NCI-H146 treated with DMSO at 0.1 percent for 48 hours (cell line): Measurements from ENCODE around the gene MAP2K4.
"Not testable (repeated sequence)": the region's sequence is repeated elsewhere in the genome, so short reads cannot be mapped to it uniquely, and the experiment has no call there.

Source experiments
- DNase-seq: peaks from one replicate; lab custom pipeline; 2025; ENCODE audit not compliant: unreplicated experiment; lab: John Stamatoyannopoulos, UW

Gene MAP2K4

DNA sequence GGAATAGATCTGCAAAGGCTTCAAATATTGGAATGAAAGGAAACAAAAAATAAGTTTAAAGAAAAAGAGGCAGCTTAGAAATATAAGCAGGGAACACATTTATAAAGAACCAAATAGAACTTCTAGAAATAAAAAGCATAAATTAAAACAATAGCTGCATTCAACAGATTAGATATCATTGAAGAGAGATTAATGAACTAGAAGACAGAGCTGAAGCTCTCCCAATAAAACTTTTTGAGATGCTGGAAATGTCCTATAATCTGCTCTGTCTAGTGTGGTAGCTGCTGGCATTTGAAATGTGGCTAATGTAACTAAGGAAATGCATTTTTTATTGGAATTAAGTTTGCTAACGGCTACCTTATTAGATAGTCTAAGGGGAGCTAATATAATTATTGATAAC lies 115.6 kb downstream of the MAP2K4 start:
- DNase-seq: no peak

DNA sequence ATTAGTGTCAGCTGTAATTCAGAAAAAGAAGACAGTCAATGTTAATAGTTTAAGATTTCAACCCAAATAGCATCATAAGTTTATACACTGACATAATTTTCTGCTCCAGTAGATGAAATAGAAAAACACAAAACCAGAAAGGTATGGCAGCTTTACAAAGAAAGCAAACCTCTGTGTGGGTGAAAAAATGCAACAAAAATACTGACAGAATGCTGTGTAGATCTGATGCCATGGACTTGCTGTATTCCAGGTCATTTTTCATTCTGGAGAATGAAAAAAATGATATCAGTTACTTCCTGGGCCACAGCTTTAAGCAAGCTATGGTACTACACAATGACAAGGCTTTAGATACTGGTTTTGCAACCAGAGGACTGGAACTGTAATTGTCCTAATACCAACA lies 116.0 kb downstream of the MAP2K4 start:
- DNase-seq: no peak

DNA sequence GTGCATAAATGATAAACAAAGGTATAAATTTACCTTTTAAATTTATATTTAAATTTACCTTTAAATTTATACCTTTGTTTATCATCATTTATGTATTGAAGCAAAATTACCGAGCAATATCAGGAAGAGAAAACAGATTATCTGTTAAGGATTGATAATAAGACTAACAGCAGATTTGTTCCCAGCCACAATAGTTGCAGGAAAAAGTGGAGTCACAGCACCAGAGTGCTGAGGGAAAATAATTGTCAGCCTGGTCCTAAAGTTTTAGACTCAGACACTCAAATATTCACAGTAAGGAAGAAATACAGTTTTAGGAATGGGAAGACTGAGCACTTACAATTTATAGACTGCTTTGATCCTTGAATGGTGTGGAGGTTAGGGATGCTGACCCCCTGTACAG lies 117.2 kb downstream of the MAP2K4 start:
- DNase-seq: no peak

DNA sequence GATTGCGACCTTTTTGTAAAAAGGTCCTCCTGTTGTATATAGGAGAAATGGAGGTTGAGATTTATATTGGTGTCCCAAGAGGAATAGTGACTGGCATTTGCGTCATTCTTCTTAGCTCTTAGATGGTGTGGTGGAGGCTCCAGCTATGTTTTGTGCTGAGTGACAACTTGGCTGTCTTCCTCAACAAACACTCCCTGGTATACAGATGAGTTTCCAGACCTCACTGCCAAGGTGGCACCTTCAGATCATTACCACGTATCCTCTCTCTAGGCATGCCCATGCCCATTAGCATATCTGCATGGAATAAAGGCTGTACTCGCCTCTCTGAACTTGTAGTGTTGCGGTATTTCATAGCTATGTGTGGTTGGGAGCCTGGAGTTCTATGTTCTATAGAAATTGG lies 120.0 kb downstream of the MAP2K4 start:
- DNase-seq: no peak

DNA sequence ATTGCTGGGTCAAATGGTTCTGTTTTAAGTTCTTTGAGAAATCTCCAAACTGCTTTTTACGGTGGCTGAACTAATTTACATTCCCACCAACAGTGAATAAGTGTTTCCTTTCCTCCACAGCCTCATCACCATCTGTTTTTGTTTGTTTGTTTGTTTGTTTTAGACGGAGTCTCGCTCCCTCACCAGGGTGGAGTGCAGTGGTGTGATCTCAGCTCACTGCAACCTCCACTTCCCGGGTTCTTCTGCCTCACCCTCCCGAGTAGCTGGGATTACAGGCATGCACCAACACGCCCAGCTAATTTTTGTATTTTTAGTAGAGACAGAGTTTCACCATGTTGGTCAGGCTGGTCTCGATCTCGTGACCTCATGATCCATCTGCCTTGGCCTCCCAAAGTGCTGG lies 141.5 kb downstream of the MAP2K4 start:
- DNase-seq: not testable (repeated sequence)

DNA sequence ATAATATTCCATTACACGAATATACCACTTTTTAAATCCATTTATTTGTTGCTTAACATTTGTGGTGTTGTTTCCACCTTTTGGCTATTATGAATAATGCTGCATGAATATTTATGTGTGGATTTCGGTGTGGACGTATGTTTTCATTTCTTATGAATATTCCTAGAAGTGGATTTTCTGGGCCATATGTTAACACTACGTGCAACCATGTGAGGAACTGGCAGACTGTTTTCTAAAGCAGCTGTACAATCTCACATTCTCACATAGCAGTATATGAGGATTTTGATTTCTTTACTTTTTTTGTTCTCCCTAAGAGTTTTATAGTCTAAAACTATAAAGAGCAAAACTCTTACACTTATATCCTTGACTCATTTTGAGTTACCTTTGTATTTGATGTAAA lies 143.4 kb downstream of the MAP2K4 start:
- DNase-seq: no peak

- no peak for DNase-seq
Measured at GRCh38 chr17:12178644-12179330, 158.1 kb downstream of the MAP2K4 start.

GRCh38 chr17:12180644-12181261 lies 160.1 kb downstream of the MAP2K4 start:
- DNase-seq: no peak

GRCh38 chr17:12187658-12188057 lies 167.0 kb downstream of the MAP2K4 start:
- no peak for DNase-seq

DNA sequence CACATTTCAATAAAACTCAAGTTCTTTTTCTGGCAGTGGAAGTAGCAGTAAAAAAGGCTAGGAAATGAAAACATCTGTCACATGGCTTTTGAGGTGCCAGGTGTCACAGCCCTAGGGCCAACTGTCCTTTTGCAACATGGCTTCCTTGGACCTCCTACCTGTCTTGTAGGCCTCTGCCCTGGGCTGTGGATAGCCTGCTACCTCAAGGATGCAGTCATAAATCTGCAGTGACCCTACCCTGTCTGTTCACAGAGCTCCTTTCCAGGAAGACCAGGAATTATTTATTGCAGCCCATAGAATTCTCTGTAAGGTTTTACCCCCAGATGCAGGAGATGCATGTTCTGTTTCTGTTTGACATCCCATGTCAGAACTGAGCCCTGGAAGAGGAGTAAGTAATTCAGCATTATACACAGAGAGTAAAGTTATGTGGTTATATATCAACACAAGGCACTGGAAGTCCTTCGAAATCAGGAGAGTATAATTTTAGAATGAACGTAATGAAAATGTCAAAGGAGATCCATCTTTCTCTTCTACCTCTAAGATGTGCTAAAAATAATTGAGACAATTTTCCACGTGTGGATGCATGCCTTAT lies 172.6 kb downstream of the MAP2K4 start:
- DNase-seq: no peak
